GM21526 (cell line): Measurements from ENCODE around the gene NAA20.
A peak's percentile ranks its signal among the peaks of the same experiment; 100 is the strongest.

ENCODE experiments used
- ATAC-seq: cut with Tn5 transposase; IDR thresholded peaks from one replicate; pipeline ENCODE4 v1.9.1; 2021; ENCODE audit warnings: moderate library complexity; ENCODE audit not compliant: unreplicated experiment, low FRiP score

The NAA20 gene

GRCh38 chr20:20014659-20015058 is 2.5 kb upstream of the NAA20 start:
- no peak for ATAC-seq

DNA sequence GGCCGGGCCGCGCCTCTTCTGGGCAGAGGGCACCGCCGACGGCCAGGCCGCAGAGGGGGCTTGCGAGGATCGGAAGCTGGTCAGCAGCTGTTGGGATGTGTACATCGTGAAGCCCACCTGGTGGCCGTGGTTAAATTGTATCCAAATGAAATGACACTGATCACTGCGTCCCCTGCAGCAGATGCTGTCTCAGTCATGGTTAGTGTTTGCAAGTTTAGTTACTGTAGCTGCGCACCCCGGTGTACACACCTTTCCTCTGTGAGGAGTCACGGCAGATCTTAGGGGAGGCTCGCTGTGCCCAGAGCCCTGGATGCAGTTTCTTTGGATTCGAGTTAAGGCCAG is 653 bp downstream of the NAA20 start:
- ATAC-seq: peak; percentile 11

- no peak for ATAC-seq
Observed at GRCh38 chr20:20018366-20018765, 1.2 kb downstream of the NAA20 start.

DNA sequence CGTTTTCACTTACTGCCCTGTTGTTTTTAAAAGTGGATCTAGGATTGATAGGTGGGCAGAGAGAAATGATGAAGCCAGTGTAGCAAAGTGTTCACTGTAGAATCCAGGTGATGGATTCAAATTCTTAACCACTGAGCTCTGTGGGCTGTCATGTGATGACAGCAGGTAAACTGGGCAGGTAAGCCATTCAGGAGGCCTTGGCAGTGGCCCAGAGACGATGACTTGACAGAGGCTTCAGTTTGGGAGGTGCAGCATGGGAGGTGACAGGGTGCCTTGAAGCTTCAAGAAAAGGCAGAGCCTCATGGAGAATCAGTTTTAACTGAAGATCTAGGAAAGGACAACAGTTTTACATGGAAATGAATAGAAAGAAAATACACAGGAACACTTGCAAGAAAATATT is 2.0 kb downstream of the NAA20 start:
- no peak for ATAC-seq

GRCh38 chr20:20020908-20021307 is 3.7 kb downstream of the NAA20 start:
- no peak for ATAC-seq

DNA sequence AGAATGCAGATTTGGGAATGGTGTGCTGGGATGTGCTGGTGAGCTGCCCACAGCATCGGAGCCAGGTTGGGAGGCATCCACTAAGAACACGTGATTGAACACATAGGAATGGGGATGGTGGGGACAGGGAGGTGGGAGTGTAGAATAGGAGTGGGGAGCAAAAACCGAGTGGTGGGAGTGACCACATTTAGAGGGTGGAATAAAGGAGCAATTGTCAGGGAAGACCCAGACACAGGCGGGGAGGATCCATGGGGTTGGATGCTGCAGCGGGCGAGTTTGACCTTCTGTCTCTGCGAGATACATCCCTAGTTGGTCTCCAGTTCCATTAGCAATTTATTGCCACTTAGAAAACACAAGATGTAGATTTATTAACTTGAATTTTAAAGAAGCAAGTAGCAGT is 4.7 kb downstream of the NAA20 start:
- ATAC-seq: no peak

- ATAC-seq: peak; percentile 55
Observed at GRCh38 chr20:20022498-20022897, 5.3 kb downstream of the NAA20 start.

DNA sequence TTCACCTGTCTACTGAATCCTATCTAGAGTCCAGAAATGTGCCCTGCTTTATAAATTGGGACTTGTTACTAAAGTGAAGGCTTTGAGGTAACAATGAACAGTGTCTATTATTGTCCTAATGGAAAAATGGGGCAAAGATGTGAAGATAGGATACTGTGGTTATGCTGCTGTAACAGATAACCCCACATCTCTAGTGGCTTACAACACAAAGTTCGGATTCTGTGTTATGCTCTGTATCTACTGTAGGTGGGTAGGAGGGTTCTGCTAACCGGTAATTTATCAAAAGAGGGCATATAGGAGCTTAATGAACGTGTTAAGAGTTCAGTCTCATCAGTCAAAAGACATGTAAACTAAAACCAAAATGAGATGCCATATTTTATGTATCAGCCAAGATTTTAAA is 6.2 kb downstream of the NAA20 start:
- ATAC-seq: no peak

DNA sequence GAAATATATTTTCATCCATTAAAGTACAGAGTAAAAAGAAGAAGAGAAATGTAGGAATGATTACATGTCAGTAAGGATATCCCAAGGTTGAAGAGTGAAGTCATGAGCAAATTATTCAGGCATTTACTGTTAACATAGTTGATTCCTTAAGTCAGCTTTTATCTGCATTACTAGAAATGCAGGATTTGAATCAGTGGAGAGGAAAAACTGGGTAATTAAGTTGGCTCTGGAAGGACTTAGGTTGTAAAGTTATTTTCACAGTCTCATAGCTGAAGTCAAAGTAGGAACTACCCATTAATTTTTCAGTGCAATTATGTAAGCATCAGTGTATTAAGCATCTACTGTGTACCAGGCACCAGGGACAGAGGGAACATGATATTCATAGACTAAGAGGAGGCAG is 7.8 kb downstream of the NAA20 start:
- ATAC-seq: no peak

- ATAC-seq: no peak
Observed at GRCh38 chr20:20027284-20027683, 10.1 kb downstream of the NAA20 start.

DNA sequence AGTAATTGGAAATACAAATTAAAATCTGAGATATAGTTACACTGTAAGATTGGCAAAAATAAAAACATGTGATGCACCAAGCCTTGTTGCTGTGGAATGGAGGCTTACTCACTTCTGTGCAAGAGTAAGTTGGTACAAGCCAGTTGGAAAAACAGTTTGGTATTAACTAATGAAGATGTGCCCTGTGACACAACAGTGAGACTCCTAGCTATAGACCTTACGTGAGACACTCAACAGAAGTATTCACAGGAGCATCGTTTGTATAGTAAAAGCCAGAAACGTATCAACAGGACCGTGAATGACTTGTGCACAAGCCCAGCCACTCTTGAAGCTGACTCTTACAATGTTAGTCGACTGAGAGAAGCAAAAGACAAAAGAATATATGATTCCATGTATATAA is 14.6 kb downstream of the NAA20 start:
- ATAC-seq: no peak

- ATAC-seq: no peak
Observed at GRCh38 chr20:20034486-20034885, 17.3 kb downstream of the NAA20 start.

GRCh38 chr20:20036756-20037155 is 19.6 kb downstream of the NAA20 start:
- no peak for ATAC-seq

- ATAC-seq: no peak
Observed at GRCh38 chr20:20037960-20038359, 20.8 kb downstream of the NAA20 start.

DNA sequence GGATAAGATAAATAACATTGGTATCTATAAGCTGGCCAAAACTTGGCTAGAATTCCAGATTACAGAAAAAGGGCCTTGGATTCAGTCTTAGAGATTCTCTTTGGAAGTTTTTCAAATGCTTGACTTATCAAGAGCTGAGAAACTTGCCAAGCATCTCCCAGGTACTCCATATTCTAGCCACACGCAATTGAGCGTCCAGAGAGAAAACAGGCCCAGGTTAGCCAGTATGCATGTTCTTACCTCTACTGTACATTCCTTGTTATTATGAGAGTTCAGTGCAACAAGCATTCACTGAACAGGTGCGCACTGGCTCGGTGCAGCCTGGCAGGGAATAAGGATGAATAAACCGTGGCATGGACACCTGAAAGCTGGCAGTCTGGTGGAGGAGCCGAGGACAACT is 21.4 kb downstream of the NAA20 start:
- no peak for ATAC-seq

- ATAC-seq: no peak
Observed at GRCh38 chr20:20039752-20040387, 22.7 kb downstream of the NAA20 start.

- peak; percentile 7 for ATAC-seq
Observed at GRCh38 chr20:20051767-20052073, 34.6 kb downstream of the NAA20 start.

GRCh38 chr20:20052074-20052970 is 35.2 kb downstream of the NAA20 start, which contains the start of the genes CFAP61 and CRNKL1:
Gene CFAP61 (plus strand): TSS chr20:20052532. CDS start chr20:20056654, 4,122 bp downstream.
Gene CRNKL1 (minus strand): TSS chr20:20052466. CDS start chr20:20052342, 124 bp downstream.
- ATAC-seq: peak; percentile 93

GRCh38 chr20:20060234-20060998 is 43.3 kb downstream of the NAA20 start:
- ATAC-seq: no peak

- no peak for ATAC-seq
Observed at GRCh38 chr20:20063941-20064702, 47.0 kb downstream of the NAA20 start.

DNA sequence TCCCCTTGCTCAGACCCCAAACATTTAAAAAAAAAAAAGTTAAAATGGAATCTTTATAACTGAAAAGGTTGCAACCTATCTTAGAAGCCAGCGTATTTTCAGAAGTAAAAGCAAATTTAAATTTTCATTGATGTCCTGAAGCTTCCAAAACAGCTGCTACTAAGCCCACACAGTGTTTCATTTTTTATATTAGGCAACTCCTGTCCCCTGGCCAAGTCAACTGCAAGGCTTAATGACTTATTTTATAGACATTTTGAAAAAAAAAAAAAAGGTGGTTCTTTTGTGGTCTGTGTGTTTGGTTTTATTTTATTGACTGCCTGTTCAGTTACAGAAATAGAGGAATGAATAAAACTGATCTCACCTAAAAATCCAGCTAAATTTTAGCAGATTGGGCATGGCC is 48.2 kb downstream of the NAA20 start:
- ATAC-seq: no peak
